Small intestine (tissue), 7 donors: ENCODE measurements around the gene ARHGAP10. TPM values are rescaled to one million over a fixed set of nuclear protein-coding genes. Genes with fewer than 3 reads are reported as not detected.

ENCODE experiments used
- DNase-seq, 2 donors: peaks; one replicate each; pipeline versions ENCODE4 v3.0.0 to v3.0.0-alpha.2; 2013
- FAIRE-seq: peaks from 2 replicates; lab custom pipeline; 2012; peaks lifted over from hg19 to GRCh38; lab: Jason Lieb, UNC
- H3K27ac ChIP-seq, 3 donors: one replicate each; pipeline ENCODE4 v1.5.1; 2013; ENCODE audit warnings: low read length in 2 of 3, mild to moderate bottlenecking in 2 of 3, control low read depth in 1 of 3, inconsistent platforms in 1 of 3, low read depth in 1 of 3, moderate library complexity in 1 of 3
- H3K27me3 ChIP-seq, 3 donors: one replicate each; pipeline ENCODE4 v1.6.1; 2013; ENCODE audit warnings: low read length in 3 of 3, inconsistent platforms in 1 of 3; ENCODE audit not compliant: control insufficient read depth in 3 of 3, insufficient read depth in 3 of 3
- H3K36me3 ChIP-seq, 3 donors: one replicate each; pipeline ENCODE4 v1.6.1; 2013; ENCODE audit warnings: low read length in 3 of 3, inconsistent platforms in 1 of 3, low read depth in 1 of 3, mild to moderate bottlenecking in 1 of 3, moderate library complexity in 1 of 3; ENCODE audit not compliant: control insufficient read depth in 3 of 3, insufficient read depth in 2 of 3
- H3K4me1 ChIP-seq, 3 donors: one replicate each; pipeline ENCODE4 v1.6.1; 2013; ENCODE audit warnings: low read length in 2 of 3, inconsistent platforms in 1 of 3, low read depth in 1 of 3, mild to moderate bottlenecking in 1 of 3, moderate library complexity in 1 of 3; ENCODE audit not compliant: control insufficient read depth in 3 of 3, insufficient read depth in 2 of 3
- H3K4me3 ChIP-seq, 3 donors: one replicate each; pipeline ENCODE4 v1.5.1; 2013; ENCODE audit warnings: low read length in 3 of 3, control low read depth in 1 of 3, inconsistent platforms in 1 of 3, low read depth in 1 of 3, mild to moderate bottlenecking in 1 of 3, moderate library complexity in 1 of 3
- H3K9me3 ChIP-seq, 2 donors: one replicate each; pipeline ENCODE4 v1.6.1; 2013; ENCODE audit warnings: low read depth in 1 of 2, low read length in 1 of 2; ENCODE audit not compliant: control insufficient read depth in 2 of 2, insufficient read depth in 1 of 2
- WGBS, 3 donors: extraction: QIAGEN DNeasy Blood & Tissue Kit; methylation state at CpG; one replicate each; pipeline ENCODE4 v1.1.7; 2013; 5-methylcytosine and 5-hydroxymethylcytosine counted together
- polyA plus RNA-seq, 4 donors: library from polyadenylated mRNA; stranded (reverse) in 3 of 4; unstranded in 1 of 4; fragments of 200-250 nt in 3 of 4; fragments of 120-200 nt in 1 of 4; gene quantifications; one replicate each; pipeline versions ENCODE4 v1.2.1 to v1.2.3, GENCODE V29; 2013
- donor health status: healthy with polysubstance abuse.
- donor health status: control.
- donor health status: control.
- donor health status: Bipolar disorder and iron deficiency.
- donor health status: healthy.

ARHGAP10 gene
- polyA plus RNA-seq, 4 donors = 3.4 to 13.2 (median 6.7) TPM

- H3K27me3 ChIP-seq = no peaks in the 10 kb centered on the region
- no peak overlapping the region for H3K27ac ChIP-seq
- no peaks in the 10 kb centered on the region for H3K9me3 ChIP-seq
- no peaks in the 10 kb centered on the region for H3K4me1 ChIP-seq
- no peak for FAIRE-seq
- peak in 1 of 2 donors; percentile 28 for DNase-seq
- 78 to 91% (median 82%) methylated on average over 4 of the region's 4 CpGs for WGBS, 3 donors
- H3K4me3 ChIP-seq = no peak overlapping the region
- peaks cover 0 to 20% (median 13%) of the 10 kb centered on the region in 3 donors for H3K36me3 ChIP-seq
Observed at GRCh38 chr4:148112231-148112982, 380.5 kb downstream of the ARHGAP10 start.

GRCh38 chr4:148114436-148114835, 382.5 kb downstream of the ARHGAP10 start:
- Histone ChIP-seq H3K27ac (no peak overlapping the region), H3K9me3 (no peaks in the 10 kb centered on the region), H3K36me3 (peaks cover 0 to 14% (median 9%) of the 10 kb centered on the region in 3 donors), H3K27me3 (no peaks in the 10 kb centered on the region), H3K4me1 (no peaks in the 10 kb centered on the region), H3K4me3 (no peak overlapping the region)
- no peak for DNase-seq
- FAIRE-seq = no peak

GRCh38 chr4:148116264-148116663, 384.4 kb downstream of the ARHGAP10 start:
- H3K36me3 ChIP-seq = peaks cover 0 to 11% (median 9%) of the 10 kb centered on the region in 3 donors
- no peak overlapping the region for H3K27ac ChIP-seq
- DNase-seq (peak in 1 of 2 donors; percentile 7), FAIRE-seq (no peak)
- no peak overlapping the region for H3K4me3 ChIP-seq
- no peaks in the 10 kb centered on the region for H3K9me3 ChIP-seq
- H3K4me1 ChIP-seq = no peaks in the 10 kb centered on the region
- H3K27me3 ChIP-seq = no peaks in the 10 kb centered on the region
- 57 to 80% (median 77%) methylated on average over 2 of the region's 2 CpGs for WGBS, 3 donors

- Histone ChIP-seq H3K36me3 (peaks cover 0 to 9% (median 9%) of the 10 kb centered on the region in 3 donors), H3K4me3 (no peak overlapping the region), H3K9me3 (no peaks in the 10 kb centered on the region), H3K27me3 (no peaks in the 10 kb centered on the region), H3K4me1 (no peaks in the 10 kb centered on the region), H3K27ac (no peak overlapping the region)
- DNase-seq (no peak), FAIRE-seq (no peak)
- WGBS, 3 donors = 89 to 95% (median 94%) methylated on average over 4 of the region's 4 CpGs
Observed at GRCh38 chr4:148116969-148117368, 385.1 kb downstream of the ARHGAP10 start.

- H3K4me3 ChIP-seq = no peak overlapping the region
- H3K4me1 ChIP-seq = no peaks in the 10 kb centered on the region
- DNase-seq = no peak
- FAIRE-seq = no peak
- no peak overlapping the region for H3K27ac ChIP-seq
- H3K9me3 ChIP-seq = peaks cover 0 to 7% of the 10 kb centered on the region in 2 donors
- 89 to 93% (median 92%) methylated on average over 4 of the region's 4 CpGs for WGBS, 3 donors
- peaks cover 0 to 9% (median 9%) of the 10 kb centered on the region in 3 donors for H3K36me3 ChIP-seq
- H3K27me3 ChIP-seq = no peaks in the 10 kb centered on the region
Observed at GRCh38 chr4:148118179-148118578, 386.3 kb downstream of the ARHGAP10 start.

- no peak overlapping the region for H3K4me3 ChIP-seq
- FAIRE-seq (no peak), DNase-seq (no peak)
- H3K27me3 ChIP-seq = no peaks in the 10 kb centered on the region
- H3K27ac ChIP-seq = no peak overlapping the region
- no peaks in the 10 kb centered on the region for H3K4me1 ChIP-seq
- 73 to 97% (median 90%) methylated on average over 3 of the region's 3 CpGs for WGBS, 3 donors
- peaks cover 0 to 8% (median 7%) of the 10 kb centered on the region in 3 donors for H3K36me3 ChIP-seq
- peaks cover 0 to 10% of the 10 kb centered on the region in 2 donors for H3K9me3 ChIP-seq
Observed at GRCh38 chr4:148118633-148119032, 386.7 kb downstream of the ARHGAP10 start.

GRCh38 chr4:148120216-148120615, 388.3 kb downstream of the ARHGAP10 start:
- DNase-seq (no peak), FAIRE-seq (no peak)
- Histone ChIP-seq H3K27me3 (no peaks in the 10 kb centered on the region), H3K27ac (no peak overlapping the region), H3K36me3 (peaks cover 0 to 4% (median 0%) of the 10 kb centered on the region in 3 donors), H3K4me3 (no peak overlapping the region), H3K4me1 (no peaks in the 10 kb centered on the region), H3K9me3 (peaks cover 0 to 20% of the 10 kb centered on the region in 2 donors)
- WGBS, 3 donors = 84 to 92% (median 90%) methylated on average over 3 of the region's 3 CpGs
